Right atrium auricular region (tissue), 2 donors: ENCODE measurements around the gene SMIM32. TPM values are rescaled to one million over a fixed set of nuclear protein-coding genes. Genes with fewer than 3 reads are reported as not detected.

Source experiments
- DNase-seq: peaks from one replicate; pipeline ENCODE4 v3.0.0-alpha.2; 2019; ENCODE audit warnings: low spot score
- H3K27ac ChIP-seq, 2 donors: fragments of 200-600 bp; sonication (generic); 1 replicate in 1 of 2; 2 replicates in 1 of 2; pipeline ENCODE4 v1.5.1; 2016 to 2019
- H3K27me3 ChIP-seq, 2 donors: fragments of 200-600 bp; sonication (generic); one replicate each; pipeline versions ENCODE4 v1.5.1 to v1.6.0; 2017 to 2019
- H3K36me3 ChIP-seq: fragments of 200-600 bp; sonication (generic); one replicate; pipeline ENCODE4 v1.5.1; 2016
- H3K4me1 ChIP-seq, 2 donors: fragments of 200-600 bp; sonication (generic); one replicate each; pipeline versions ENCODE4 v1.5.1 to v1.6.0; 2017 to 2019
- H3K4me3 ChIP-seq, 2 donors: fragments of 200-600 bp; sonication (generic); 1 replicate in 1 of 2; 2 replicates in 1 of 2; pipeline ENCODE4 v1.5.1; 2017 to 2019; ENCODE audit warnings: mild to moderate bottlenecking in 1 of 2, moderate library complexity in 1 of 2
- H3K9me3 ChIP-seq, 2 donors: fragments of 200-600 bp; sonication (generic); one replicate each; pipeline ENCODE4 v1.5.1; 2019
- total RNA-seq, 2 donors: library from RNA; depleted of rRNA; stranded (reverse); fragments of >200 nt; gene quantifications; one replicate each; pipeline ENCODE4 v1.1.0, GENCODE V29; 2016
- TF ChIP-seq, protein P1 (sequence below), 2 donors: fragments of 200-600 bp; sonication (generic); IDR thresholded peaks; one replicate each; pipeline ENCODE4 v1.5.1; 2019; ENCODE audit warnings: antibody characterized with exemption in 2 of 2

The SMIM32 gene
- total RNA-seq, 2 donors from 2014 or later, result not detected

DNA sequence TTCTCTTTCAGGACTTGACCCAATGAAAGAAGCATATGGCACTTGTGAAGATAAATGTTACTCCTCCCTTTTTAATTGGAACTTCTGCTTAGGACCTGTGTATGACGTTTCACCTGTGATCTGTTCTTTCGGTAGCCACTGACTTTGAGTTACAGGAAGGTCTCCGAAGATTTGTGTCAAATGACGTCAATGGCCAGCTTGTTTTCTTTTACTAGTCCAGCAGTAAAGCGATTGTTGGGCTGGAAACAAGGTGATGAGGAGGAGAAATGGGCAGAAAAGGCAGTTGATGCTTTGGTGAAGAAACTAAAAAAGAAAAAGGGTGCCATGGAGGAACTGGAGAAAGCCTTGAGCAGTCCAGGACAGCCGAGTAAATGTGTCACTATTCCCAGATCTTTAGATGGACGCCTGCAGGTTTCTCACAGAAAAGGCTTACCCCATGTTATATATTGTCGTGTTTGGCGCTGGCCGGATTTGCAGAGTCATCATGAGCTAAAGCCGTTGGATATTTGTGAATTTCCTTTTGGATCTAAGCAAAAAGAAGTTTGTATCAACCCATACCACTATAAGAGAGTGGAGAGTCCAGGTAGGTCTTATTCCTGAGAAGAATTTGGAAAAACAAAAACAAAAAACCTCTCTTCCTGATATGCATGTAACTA, 39.3 kb downstream of the SMIM32 start:
- no peak for DNase-seq
- TF ChIP-seq, protein P1, sequence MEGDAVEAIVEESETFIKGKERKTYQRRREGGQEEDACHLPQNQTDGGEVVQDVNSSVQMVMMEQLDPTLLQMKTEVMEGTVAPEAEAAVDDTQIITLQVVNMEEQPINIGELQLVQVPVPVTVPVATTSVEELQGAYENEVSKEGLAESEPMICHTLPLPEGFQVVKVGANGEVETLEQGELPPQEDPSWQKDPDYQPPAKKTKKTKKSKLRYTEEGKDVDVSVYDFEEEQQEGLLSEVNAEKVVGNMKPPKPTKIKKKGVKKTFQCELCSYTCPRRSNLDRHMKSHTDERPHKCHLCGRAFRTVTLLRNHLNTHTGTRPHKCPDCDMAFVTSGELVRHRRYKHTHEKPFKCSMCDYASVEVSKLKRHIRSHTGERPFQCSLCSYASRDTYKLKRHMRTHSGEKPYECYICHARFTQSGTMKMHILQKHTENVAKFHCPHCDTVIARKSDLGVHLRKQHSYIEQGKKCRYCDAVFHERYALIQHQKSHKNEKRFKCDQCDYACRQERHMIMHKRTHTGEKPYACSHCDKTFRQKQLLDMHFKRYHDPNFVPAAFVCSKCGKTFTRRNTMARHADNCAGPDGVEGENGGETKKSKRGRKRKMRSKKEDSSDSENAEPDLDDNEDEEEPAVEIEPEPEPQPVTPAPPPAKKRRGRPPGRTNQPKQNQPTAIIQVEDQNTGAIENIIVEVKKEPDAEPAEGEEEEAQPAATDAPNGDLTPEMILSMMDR (IDR thresholded peaks at IDR 0.05), result no peak
- Histone ChIP-seq H3K36me3 (peaks cover 29% of the 10 kb centered on the region), H3K4me1 (peaks cover 0 to 40% of the 10 kb centered on the region in 2 donors), H3K27me3 (no peaks in the 10 kb centered on the region), H3K4me3 (no peak overlapping the region), H3K27ac (no peak overlapping the region), H3K9me3 (no peaks in the 10 kb centered on the region)

DNA sequence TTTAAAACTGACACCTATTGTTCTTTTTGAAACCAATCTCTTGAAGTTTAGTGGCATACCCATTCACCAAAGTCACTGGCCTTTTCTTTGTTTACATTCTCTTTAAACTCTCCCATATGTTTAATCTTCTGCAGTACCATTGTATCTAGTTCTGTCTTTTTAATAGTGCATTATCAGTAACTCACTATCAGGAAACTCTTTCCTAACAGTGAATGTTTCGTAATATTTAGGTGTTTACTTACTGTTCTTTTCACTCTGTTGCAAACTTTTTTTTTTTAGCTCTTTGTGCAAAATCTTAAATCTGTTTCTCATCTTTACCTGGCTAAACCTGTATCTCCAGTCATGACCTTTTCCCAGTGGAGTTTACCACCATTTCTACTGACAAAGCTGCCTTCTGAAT, 43.1 kb downstream of the SMIM32 start:
- peaks cover 15% of the 10 kb centered on the region for H3K36me3 ChIP-seq
- H3K27me3 ChIP-seq, result no peaks in the 10 kb centered on the region
- TF ChIP-seq, protein P1 (IDR thresholded peaks at IDR 0.05), result no peak
- no peak overlapping the region for H3K27ac ChIP-seq
- no peak for DNase-seq
- H3K9me3 ChIP-seq, result no peaks in the 10 kb centered on the region
- H3K4me1 ChIP-seq, result peaks cover 0 to 50% of the 10 kb centered on the region in 2 donors
- no peak overlapping the region for H3K4me3 ChIP-seq

DNA sequence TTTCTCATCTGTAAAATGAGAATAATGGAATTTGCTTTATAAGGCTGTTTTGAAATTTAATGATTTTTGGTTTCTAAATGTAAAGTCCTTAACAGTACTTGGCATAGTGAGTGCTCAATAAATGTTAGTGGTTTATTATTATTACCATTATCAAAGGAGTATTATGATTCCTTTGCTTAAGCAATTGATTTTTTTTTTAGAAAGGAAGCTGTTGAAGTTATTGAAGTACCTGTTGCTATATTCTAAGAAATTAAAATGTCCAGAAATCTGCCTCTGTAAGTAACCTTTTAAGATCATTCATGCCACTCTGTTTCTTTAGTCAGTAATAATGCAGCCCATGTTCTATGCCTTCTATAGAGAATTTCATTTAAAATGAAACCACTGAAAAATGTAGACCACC, 45.3 kb downstream of the SMIM32 start:
- no peaks in the 10 kb centered on the region for H3K36me3 ChIP-seq
- H3K27ac ChIP-seq, result no peak overlapping the region
- H3K9me3 ChIP-seq, result no peaks in the 10 kb centered on the region
- no peak for DNase-seq
- H3K4me1 ChIP-seq, result peaks cover 0 to 72% of the 10 kb centered on the region in 2 donors
- TF ChIP-seq, protein P1 (IDR thresholded peaks at IDR 0.05), result no peak
- H3K4me3 ChIP-seq, result no peak overlapping the region
- no peaks in the 10 kb centered on the region for H3K27me3 ChIP-seq

DNA sequence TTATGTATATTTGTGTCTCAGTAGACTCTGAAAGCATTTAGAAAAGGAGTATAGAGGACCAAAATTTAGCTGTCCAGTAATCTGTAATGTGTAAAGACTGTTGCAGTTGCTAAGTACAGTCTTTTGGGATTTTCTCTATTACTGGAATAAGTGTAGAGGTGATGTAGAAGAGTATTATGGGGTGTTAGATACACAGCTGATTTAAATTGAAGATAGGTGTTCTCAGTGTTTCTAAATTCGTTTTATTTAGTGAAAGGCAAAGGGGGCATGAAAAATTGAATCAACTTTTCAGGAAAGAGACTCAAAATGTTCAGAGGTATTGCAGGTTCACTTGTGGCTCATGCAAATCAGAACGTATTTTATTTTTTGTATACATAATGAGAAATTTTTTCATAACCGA, 46.8 kb downstream of the SMIM32 start:
- Histone ChIP-seq H3K36me3 (no peaks in the 10 kb centered on the region), H3K9me3 (no peaks in the 10 kb centered on the region), H3K4me1 (peaks cover 0 to 61% of the 10 kb centered on the region in 2 donors), H3K27me3 (no peaks in the 10 kb centered on the region), H3K27ac (no peak overlapping the region), H3K4me3 (no peak overlapping the region)
- no peak for DNase-seq
- TF ChIP-seq, protein P1 (IDR thresholded peaks at IDR 0.05), result no peak

DNA sequence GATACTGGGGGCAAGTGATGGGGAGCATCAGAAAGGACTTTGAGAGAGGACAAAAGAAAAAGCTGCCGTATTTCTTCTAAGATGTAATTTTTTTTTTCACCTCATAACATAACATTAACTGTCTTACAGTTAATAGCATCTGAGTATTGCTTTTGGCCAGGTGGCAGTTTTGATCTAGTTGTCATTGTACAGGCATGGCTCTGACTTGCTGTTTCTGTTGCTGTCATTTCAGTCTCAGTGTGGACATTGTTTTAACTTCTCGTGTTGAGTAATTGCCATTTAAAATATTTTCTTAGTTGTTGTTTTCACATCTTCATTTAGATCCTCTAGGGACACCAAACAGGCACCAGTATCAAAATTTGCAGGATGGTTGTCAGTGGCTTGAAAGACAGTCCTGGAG, 47.9 kb downstream of the SMIM32 start:
- Histone ChIP-seq H3K36me3 (no peaks in the 10 kb centered on the region), H3K27me3 (no peaks in the 10 kb centered on the region), H3K27ac (no peak overlapping the region), H3K9me3 (no peaks in the 10 kb centered on the region), H3K4me3 (no peak overlapping the region), H3K4me1 (peaks cover 0 to 62% of the 10 kb centered on the region in 2 donors)
- no peak for DNase-seq
- TF ChIP-seq, protein P1 (IDR thresholded peaks at IDR 0.05), result no peak

DNA sequence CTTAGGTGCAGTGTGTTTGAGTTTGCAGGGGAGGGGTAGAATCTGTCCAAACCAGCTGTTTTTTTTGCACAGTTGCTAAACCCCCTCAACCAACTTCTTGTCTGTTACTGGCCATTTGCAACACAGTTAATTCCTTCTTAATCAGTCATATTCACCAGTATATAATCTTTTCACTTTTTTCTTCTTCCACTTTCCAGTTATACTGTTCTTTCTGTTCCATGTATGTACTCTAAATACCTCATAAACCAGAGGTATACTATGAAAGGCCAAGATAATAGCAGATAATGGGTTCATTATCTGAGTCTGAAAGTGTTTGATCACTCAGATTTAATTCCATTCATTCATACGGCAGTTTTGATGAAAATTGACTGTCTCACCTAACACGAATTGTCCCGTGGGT, 49.2 kb downstream of the SMIM32 start:
- Histone ChIP-seq H3K27ac (no peak overlapping the region), H3K36me3 (no peaks in the 10 kb centered on the region), H3K9me3 (no peaks in the 10 kb centered on the region), H3K4me1 (peaks cover 0 to 66% of the 10 kb centered on the region in 2 donors), H3K4me3 (no peak overlapping the region), H3K27me3 (no peaks in the 10 kb centered on the region)
- no peak for DNase-seq
- TF ChIP-seq, protein P1 (IDR thresholded peaks at IDR 0.05), result no peak
